ENCODE measurements around the gene TSC22D2. TPM values are rescaled to one million over a fixed set of nuclear protein-coding genes. Genes with fewer than 3 reads are reported as not detected.

TSC22D2 gene
- polyA plus RNA-seq, 12 donors = 39.7 to 492 (median 70.5) TPM

DNA sequence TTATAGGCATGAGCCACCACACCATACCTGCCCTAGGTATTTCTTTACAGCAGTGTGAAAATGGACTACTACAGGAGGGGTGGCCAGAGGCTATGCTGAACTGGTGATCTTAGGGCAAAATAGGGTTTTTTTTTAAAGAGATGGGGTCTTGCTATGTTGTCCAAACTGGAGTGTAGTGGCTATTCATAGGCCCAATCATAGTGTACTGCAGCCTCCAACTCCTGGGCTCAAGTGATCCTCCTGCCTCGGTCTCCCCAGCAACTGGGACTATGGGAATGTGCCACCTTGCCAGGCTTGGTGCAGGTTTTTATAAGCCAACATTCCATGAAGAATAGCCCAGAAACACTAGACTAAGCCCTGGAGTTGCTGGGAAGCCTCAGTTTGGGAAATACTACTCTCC lies 28.6 kb upstream of the TSC22D2 start:
- no peak for DNase-seq

DNA sequence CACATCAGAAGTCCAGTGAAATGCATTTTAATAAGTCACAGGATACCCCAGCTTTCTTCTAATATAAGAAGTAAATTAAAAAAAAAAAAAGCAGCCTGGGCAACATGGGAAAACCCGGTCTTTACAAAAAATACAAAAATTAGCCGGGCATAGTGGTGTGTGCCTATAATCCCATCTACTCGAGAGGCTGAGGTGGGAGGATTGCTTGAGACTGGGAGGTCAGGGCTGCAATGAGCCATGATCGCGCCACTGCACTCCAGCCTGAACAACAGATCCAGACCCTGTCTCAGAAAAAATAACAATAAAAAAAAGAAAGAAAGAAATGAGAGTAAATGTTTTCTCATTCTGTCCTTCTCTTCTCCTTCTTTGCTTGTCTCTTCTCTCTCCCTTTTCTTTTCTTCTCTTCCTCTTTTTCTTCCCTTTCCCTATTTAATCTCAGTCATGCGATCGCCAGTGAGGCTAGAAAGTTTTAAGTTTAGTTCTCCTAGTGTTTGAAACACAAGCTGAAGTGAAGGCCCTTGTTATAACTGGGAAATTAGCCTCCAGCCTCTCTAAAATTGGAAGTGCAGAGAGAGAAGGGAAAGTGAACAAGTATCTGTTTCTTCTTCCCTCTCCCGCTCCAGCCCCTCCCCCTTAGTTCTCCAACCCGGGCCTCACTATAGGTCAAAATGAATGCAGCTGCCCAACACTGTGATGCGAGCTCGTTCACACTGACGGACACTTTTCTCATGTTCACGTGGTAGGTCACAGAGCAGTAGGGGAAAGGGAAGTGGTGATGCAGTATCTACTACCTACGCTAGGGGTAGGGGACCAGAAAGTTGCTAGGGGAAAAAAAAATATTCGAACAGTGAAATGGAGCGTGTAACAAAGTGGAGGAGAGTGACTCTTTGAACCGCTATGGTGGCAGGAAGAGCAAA lies 23.5 kb upstream of the TSC22D2 start:
- peak; percentile 46 for DNase-seq

DNA sequence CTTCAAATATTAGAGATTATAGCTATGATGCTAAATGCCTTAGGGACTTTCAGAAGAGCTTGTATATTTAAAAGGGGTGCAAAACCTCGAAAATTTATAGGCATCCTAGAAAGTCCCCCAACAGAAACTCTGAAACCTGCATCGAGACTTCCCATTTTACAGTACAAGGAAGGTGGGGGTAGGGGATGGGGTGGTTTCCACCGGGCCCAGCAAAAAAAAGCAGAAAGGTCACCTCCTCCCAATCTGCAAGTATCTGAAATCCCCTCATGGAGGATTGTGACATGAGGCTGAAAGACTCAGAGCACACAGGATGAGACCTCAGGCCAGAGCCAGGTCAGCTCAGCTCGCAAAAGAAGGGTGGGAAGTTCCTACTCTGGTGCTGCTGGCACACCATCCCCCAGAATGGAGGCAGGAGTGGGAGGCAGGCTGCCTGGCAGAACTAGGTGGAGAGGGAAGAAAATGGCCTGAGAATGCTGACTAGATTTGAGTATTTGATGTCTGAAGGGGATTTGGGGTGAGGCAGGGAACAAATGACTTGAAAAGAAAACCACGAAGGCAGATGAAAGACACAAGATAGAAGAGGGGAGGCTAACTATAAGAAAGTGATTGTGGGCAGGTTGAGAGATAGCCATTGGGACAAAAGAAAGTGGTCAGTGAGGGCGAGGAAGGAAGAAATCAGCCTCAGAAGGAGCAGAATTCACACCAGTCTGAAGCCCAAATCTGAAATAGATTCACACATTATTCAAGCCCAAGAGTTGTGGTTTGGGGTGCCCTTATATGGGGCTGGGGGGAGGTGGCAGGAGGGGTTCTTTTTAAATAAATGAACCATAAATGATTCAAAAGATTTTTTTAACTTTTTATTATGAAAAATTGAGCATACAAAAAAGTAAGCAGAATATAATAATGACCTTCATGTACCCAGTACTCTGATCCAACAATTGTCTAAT lies 22.5 kb upstream of the TSC22D2 start:
- DNase-seq = no peak

GRCh38 chr3:150388498-150389418 lies 19.3 kb upstream of the TSC22D2 start:
- DNase-seq = peak; percentile 33

GRCh38 chr3:150390087-150390486 lies 18.0 kb upstream of the TSC22D2 start:
- DNase-seq = no peak

DNA sequence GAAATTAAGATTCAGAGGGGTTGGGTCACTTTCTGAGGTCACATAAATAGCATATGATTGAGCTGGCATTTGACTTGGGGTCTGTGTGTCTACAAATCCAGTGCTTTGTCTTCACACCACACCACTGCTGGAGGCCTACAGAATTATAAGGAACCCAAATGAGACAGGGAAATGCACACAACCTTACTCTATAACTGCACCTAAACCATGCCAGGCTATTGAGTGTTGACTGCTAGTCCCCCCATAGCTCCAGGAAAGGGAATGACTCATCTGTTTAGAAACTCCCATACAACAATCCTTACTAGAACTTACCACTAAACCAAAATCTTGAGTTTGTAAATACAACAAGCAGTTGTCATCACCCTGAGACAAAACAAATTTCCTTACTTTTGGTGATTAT lies 16.9 kb upstream of the TSC22D2 start:
- no peak for DNase-seq

GRCh38 chr3:150393745-150394144 lies 14.4 kb upstream of the TSC22D2 start:
- no peak for DNase-seq

- no peak for DNase-seq
These were observed 13.5 kb upstream of the TSC22D2 start for GRCh38 chr3:150394606-150395005.

- DNase-seq = peak; percentile 8
These were observed 11.6 kb upstream of the TSC22D2 start for GRCh38 chr3:150396491-150396890.

DNA sequence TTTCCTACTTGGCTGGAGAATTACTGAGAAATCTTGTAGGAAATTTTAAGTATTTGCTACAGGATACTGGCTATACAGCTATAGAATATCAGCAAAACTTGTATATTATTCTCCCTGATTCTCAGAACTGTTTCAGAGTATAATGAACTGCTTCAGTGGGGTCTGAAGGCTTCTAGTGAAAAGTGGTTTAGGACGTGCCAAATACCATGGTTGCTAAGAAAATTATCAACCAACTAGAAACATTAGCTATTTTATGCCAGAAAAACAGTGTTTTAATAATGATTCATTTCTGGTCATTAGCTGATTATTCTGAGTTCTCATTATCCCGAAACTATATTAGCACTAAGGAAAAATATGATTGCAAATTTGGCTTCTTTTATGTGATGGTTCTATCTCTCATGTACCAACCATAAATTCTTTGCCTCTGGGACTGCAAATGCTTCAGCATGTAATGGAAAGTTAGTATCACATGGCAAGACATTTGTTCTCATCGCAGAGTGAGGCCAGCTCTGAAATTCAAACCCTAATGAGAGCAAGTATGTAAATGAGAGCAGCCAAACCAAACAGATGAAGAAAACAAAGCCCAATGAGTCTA lies 11.0 kb upstream of the TSC22D2 start:
- peak; percentile 50 for DNase-seq

GRCh38 chr3:150399060-150399459 lies 9.0 kb upstream of the TSC22D2 start:
- DNase-seq = no peak

- no peak for DNase-seq
These were observed 6.8 kb upstream of the TSC22D2 start for GRCh38 chr3:150401285-150401684.

- no peak for DNase-seq
These were observed 5.9 kb upstream of the TSC22D2 start for GRCh38 chr3:150402217-150402616.

GRCh38 chr3:150404023-150404422 lies 4.1 kb upstream of the TSC22D2 start:
- DNase-seq = no peak

DNA sequence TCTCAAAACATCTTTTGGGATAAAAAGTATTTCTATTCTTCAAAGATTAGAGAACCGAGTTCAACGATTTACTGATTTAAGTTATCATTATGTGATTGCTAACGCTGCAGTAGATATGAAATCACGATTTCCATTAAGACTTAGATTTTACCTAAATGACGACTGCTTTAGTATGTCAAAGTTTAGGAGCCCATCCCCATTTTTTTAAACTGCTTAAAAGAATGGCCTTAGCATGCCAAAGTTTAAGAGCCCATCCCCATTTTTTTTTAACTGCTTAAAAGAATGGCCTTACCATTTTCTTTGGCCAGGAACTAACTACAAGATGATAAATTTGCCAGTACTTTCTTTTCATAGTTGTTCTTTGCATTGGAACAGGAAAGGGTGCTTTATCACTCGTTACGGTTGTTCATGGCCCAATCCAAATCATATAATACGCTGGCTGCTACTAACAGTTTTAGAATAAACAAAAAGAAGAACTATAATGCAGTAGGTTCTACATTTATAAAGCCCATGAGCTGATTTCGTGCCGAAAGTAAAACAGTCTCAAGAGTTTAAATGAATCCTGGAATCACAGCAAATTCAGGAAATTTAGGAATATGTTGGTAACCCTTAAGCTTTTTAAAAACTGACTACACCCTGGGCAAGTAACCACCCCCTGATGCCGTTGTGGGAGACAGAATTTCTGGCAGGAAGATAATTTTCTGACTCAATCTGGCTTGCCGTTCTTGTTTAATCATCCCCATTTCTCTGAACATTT lies 869 bp upstream of the TSC22D2 start:
- DNase-seq = no peak

GRCh38 chr3:150407808-150408220 lies 284 bp upstream of the TSC22D2 start:
- DNase-seq = no peak

GRCh38 chr3:150409125-150409511 lies 1.0 kb downstream of the TSC22D2 start:
- no peak for DNase-seq

DNA sequence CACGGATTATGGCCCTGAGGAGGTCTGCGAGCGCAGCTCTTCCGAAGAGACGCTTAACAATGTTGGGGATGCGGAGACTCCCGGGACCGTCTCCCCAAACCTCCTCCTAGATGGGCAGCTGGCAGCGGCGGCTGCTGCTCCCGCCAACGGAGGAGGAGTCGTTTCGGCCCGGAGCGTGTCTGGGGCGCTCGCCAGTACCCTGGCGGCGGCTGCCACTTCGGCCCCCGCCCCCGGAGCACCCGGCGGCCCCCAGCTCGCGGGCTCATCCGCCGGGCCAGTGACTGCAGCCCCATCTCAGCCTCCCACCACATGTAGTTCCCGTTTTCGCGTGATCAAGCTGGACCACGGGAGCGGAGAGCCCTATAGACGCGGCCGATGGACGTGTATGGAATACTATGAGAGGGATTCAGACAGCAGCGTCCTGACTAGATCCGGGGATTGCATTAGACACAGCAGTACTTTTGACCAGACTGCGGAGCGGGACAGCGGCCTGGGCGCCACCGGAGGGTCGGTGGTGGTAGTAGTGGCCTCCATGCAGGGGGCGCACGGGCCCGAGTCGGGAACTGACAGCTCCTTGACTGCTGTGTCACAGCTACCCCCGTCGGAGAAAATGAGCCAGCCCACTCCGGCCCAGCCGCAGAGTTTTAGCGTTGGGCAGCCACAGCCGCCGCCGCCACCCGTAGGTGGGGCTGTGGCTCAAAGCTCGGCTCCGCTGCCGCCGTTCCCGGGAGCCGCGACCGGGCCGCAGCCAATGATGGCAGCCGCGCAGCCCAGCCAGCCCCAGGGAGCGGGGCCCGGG lies 1.6 kb downstream of the TSC22D2 start:
- DNase-seq = peak; percentile 74
